HFFc6 (cell line): ENCODE measurements around the gene FRMD3. TPM values are rescaled to one million over a fixed set of nuclear protein-coding genes. Genes with fewer than 3 reads are reported as not detected.

Source experiments
- DNase-seq: peaks from one replicate; pipeline ENCODE4 v3.0.0-alpha.2; 2018
- H3K27ac Mint-ChIP-seq: 2 replicates; pipeline ENCODE4 v1.8.0; 2020; ENCODE audit warnings: mild to moderate bottlenecking, mixed read lengths
- H3K27me3 Mint-ChIP-seq: 2 replicates; pipeline ENCODE4 v1.8.0; 2021; ENCODE audit warnings: mild to moderate bottlenecking, moderate library complexity, mixed read lengths; ENCODE audit not compliant: insufficient read depth
- H3K36me3 Mint-ChIP-seq: 2 replicates; pipeline ENCODE4 v1.8.0; 2021; ENCODE audit warnings: low read depth, mixed read lengths
- H3K4me1 Mint-ChIP-seq: 2 replicates; pipeline ENCODE4 v1.8.0; 2020; ENCODE audit warnings: low read depth, mixed read lengths
- H3K4me3 Mint-ChIP-seq: 2 replicates; pipeline ENCODE4 v1.8.0; 2020; ENCODE audit warnings: mild to moderate bottlenecking, moderate library complexity, mixed read lengths
- H3K9me3 Mint-ChIP-seq: 2 replicates; pipeline ENCODE4 v1.8.0; 2020; ENCODE audit warnings: mild to moderate bottlenecking, mixed read lengths
- total RNA-seq, 6 experiments: library from RNA; stranded (reverse); fragmentation: NEBNext Ultra II Directional; extraction: Animal tissue kit (Norgen Biotek cat#: 25700); gene quantifications; 2 replicates in 1 of 6; 3 replicates in 5 of 6; pipeline ENCODE4 v1.2.3, GENCODE V29; 2021
- TF ChIP-seq, protein P1 (sequence below): fragments of 200-600 bp; sonication (generic); IDR thresholded peaks from 2 replicates; pipeline ENCODE4 v1.5.0; 2021; ENCODE audit warnings: antibody characterized with exemption, mild to moderate bottlenecking

Gene FRMD3
- total RNA-seq, 6 experiments from 2014 or later, result 4.0 to 14.9 (median 12.7) TPM

- Mint-ChIP-seq H3K36me3 (peaks cover 18% of the 10 kb centered on the region), H3K9me3 (no peaks in the 10 kb centered on the region), H3K27me3 (peaks cover 2% of the 10 kb centered on the region), H3K4me1 (peaks cover 43% of the 10 kb centered on the region), H3K27ac (no peak overlapping the region; the same call in 1 of the 2 replicates), H3K4me3 (no peak overlapping the region)
- no peak for DNase-seq
- TF ChIP-seq, protein P1, sequence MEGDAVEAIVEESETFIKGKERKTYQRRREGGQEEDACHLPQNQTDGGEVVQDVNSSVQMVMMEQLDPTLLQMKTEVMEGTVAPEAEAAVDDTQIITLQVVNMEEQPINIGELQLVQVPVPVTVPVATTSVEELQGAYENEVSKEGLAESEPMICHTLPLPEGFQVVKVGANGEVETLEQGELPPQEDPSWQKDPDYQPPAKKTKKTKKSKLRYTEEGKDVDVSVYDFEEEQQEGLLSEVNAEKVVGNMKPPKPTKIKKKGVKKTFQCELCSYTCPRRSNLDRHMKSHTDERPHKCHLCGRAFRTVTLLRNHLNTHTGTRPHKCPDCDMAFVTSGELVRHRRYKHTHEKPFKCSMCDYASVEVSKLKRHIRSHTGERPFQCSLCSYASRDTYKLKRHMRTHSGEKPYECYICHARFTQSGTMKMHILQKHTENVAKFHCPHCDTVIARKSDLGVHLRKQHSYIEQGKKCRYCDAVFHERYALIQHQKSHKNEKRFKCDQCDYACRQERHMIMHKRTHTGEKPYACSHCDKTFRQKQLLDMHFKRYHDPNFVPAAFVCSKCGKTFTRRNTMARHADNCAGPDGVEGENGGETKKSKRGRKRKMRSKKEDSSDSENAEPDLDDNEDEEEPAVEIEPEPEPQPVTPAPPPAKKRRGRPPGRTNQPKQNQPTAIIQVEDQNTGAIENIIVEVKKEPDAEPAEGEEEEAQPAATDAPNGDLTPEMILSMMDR, result no peak
Measured at GRCh38 chr9:83422527-83422926, 115.7 kb downstream of the FRMD3 start.

GRCh38 chr9:83420486-83420885 is 117.7 kb downstream of the FRMD3 start:
- Mint-ChIP-seq H3K4me1 (peaks cover 37% of the 10 kb centered on the region), H3K36me3 (peaks cover 22% of the 10 kb centered on the region), H3K27ac (no peak overlapping the region), H3K27me3 (peaks cover 2% of the 10 kb centered on the region), H3K9me3 (no peaks in the 10 kb centered on the region), H3K4me3 (no peak overlapping the region; the same call in 1 of the 2 replicates)
- TF ChIP-seq, protein P1, result no peak
- DNase-seq, result no peak

DNA sequence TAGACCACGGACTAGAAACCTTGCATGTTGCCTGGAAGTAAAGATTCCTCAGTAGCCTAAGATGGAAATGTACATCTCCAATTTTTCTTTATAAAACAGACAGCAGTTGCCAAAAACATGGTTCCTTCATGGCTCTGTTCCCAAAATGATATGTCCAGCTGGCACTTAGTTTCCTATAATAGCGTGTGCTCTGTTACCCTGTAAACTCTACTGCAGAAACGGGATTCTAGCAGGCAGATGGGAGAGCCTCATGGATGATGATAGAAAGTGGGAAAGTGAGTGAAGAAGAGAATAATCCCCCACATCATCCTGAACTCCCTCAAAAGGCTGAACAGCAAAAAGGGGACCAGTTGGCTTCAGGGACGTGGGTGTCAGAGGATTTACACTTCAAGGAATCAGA is 118.2 kb downstream of the FRMD3 start:
- DNase-seq, result no peak
- peaks cover 2% of the 10 kb centered on the region for H3K27me3 Mint-ChIP-seq
- TF ChIP-seq, protein P1, result no peak

GRCh38 chr9:83418283-83418682 is 119.9 kb downstream of the FRMD3 start:
- H3K27me3 Mint-ChIP-seq, result peaks cover 2% of the 10 kb centered on the region
- no peak for DNase-seq
- no peak overlapping the region for H3K27ac Mint-ChIP-seq
- TF ChIP-seq, protein P1, result no peak
- peaks cover 35% of the 10 kb centered on the region for H3K36me3 Mint-ChIP-seq
- no peak overlapping the region for H3K4me3 Mint-ChIP-seq
- no peaks in the 10 kb centered on the region for H3K9me3 Mint-ChIP-seq
- H3K4me1 Mint-ChIP-seq, result peaks cover 48% of the 10 kb centered on the region

More for the DNA sequence above, 118.2 kb downstream of the FRMD3 start:
- H3K27ac Mint-ChIP-seq, result no peak overlapping the region
- no peak overlapping the region for H3K4me3 Mint-ChIP-seq
- H3K36me3 Mint-ChIP-seq, result peaks cover 24% of the 10 kb centered on the region
- H3K9me3 Mint-ChIP-seq, result no peaks in the 10 kb centered on the region
- H3K4me1 Mint-ChIP-seq, result peaks cover 37% of the 10 kb centered on the region

GRCh38 chr9:83413367-83413766 is 124.8 kb downstream of the FRMD3 start:
- Mint-ChIP-seq H3K4me1 (peaks cover 38% of the 10 kb centered on the region), H3K27me3 (no peaks in the 10 kb centered on the region; the same call in 1 of the 2 replicates), H3K9me3 (peaks cover 4% of the 10 kb centered on the region; the same call in 1 of the 2 replicates), H3K36me3 (peaks cover 26% of the 10 kb centered on the region), H3K4me3 (no peak overlapping the region), H3K27ac (no peak overlapping the region)
- no peak for DNase-seq
- TF ChIP-seq, protein P1, result no peak

- TF ChIP-seq, protein P1, result no peak
Measured at GRCh38 chr9:83410701-83411100, 127.5 kb downstream of the FRMD3 start.

More at GRCh38 chr9:83410701-83411100, 127.5 kb downstream of the FRMD3 start:
- Mint-ChIP-seq H3K4me1 (peaks cover 40% of the 10 kb centered on the region), H3K36me3 (peaks cover 27% of the 10 kb centered on the region), H3K9me3 (peaks cover 8% of the 10 kb centered on the region), H3K27me3 (no peaks in the 10 kb centered on the region; the same call in 1 of the 2 replicates), H3K27ac (peak overlapping the region; percentile 77), H3K4me3 (no peak overlapping the region)
- peak; percentile 20 for DNase-seq
